GM12892 (cell line): Measurements from ENCODE around the gene FAM222A.

Source experiments
- POLR2A ChIP-seq: IDR thresholded peaks from 2 replicates; pipeline ENCODE4 v1.6.1; 2011; ENCODE audit warnings: low read depth, low read length, control low read depth
- POLR2AphosphoS5 ChIP-seq: IDR thresholded peaks from 2 replicates; pipeline ENCODE4 v1.6.1; 2011; ENCODE audit warnings: low read depth, low read length, control low read depth
- TAF1 ChIP-seq: IDR thresholded peaks from 2 replicates; pipeline ENCODE4 v1.6.1; 2011; ENCODE audit warnings: low read depth, mild to moderate bottlenecking, control low read depth, low read length, borderline replicate concordance

- TF ChIP-seq TAF1 = no peak
- TF ChIP-seq POLR2AphosphoS5 = no peak
- no peak for TF ChIP-seq POLR2A
Measured at GRCh38 chr12:109741970-109742703, 28.5 kb downstream of the FAM222A start.
